Gastrocnemius medialis (tissue), 4 donors: ENCODE data around the gene LSM14A.

ENCODE experiments used
- POLR2A ChIP-seq, 2 donors: fragments of 450-650 bp; IDR thresholded peaks; one replicate each; pipeline ENCODE4 v1.6.1; 2017; ENCODE audit warnings: antibody characterized with exemption in 2 of 2, mild to moderate bottlenecking in 2 of 2, moderate library complexity in 2 of 2
- TF ChIP-seq, protein P1 (sequence below), 5 experiments: fragments of 450-650 bp in 3 of 5; fragments of 200-600 bp in 2 of 5; sonication (generic) in 2 of 5; IDR thresholded peaks in 4 of 5; conservative IDR thresholded peaks in 1 of 5; 1 replicate in 4 of 5; 2 replicates in 1 of 5; pipeline ENCODE4 v1.5.1; 2016 to 2019; ENCODE audit warnings: antibody characterized with exemption in 5 of 5, mild to moderate bottlenecking in 3 of 5, moderate library complexity in 3 of 5

- no peak for TF ChIP-seq POLR2A (IDR thresholded peaks at IDR 0.05)
- TF ChIP-seq, protein P1, sequence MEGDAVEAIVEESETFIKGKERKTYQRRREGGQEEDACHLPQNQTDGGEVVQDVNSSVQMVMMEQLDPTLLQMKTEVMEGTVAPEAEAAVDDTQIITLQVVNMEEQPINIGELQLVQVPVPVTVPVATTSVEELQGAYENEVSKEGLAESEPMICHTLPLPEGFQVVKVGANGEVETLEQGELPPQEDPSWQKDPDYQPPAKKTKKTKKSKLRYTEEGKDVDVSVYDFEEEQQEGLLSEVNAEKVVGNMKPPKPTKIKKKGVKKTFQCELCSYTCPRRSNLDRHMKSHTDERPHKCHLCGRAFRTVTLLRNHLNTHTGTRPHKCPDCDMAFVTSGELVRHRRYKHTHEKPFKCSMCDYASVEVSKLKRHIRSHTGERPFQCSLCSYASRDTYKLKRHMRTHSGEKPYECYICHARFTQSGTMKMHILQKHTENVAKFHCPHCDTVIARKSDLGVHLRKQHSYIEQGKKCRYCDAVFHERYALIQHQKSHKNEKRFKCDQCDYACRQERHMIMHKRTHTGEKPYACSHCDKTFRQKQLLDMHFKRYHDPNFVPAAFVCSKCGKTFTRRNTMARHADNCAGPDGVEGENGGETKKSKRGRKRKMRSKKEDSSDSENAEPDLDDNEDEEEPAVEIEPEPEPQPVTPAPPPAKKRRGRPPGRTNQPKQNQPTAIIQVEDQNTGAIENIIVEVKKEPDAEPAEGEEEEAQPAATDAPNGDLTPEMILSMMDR (IDR thresholded peaks at IDR 0.05 in 4 of 5, conservative IDR thresholded peaks at IDR 0.05 in 1 of 5), result no peak
These were observed 65.0 kb downstream of the LSM14A start for GRCh38 chr19:34237283-34237682.
